Esophagus muscularis mucosa (tissue), 4 donors: Measurements from ENCODE around the gene ALOX15B. TPM values are rescaled to one million over a fixed set of nuclear protein-coding genes. Genes with fewer than 3 reads are reported as not detected.

Source experiments
- DNase-seq: peaks from one replicate; pipeline ENCODE4 v3.0.0-alpha.2; 2017; ENCODE audit errors: extremely low spot score
- H3K27ac ChIP-seq, 4 donors: fragments of 200-600 bp; sonication (generic); replicated peaks in 1 of 4; 1 replicate in 3 of 4; 2 replicates in 1 of 4; pipeline ENCODE4 v1.5.1; 2016 to 2019; ENCODE audit warnings: mild to moderate bottlenecking in 1 of 4
- H3K27me3 ChIP-seq, 4 donors: fragments of 200-600 bp; sonication (generic); one replicate each; pipeline versions ENCODE4 v1.5.1 to v1.6.0; 2016 to 2019
- H3K36me3 ChIP-seq, 4 donors: fragments of 200-600 bp; sonication (generic); one replicate each; pipeline ENCODE4 v1.5.1; 2016 to 2019
- H3K4me1 ChIP-seq, 4 donors: fragments of 200-600 bp; sonication (generic); one replicate each; pipeline ENCODE4 v1.5.1; 2016 to 2019
- H3K4me3 ChIP-seq, 4 donors: fragments of 200-600 bp; sonication (generic); 1 replicate in 2 of 4; 2 replicates in 2 of 4; pipeline ENCODE4 v1.5.1; 2016 to 2019; ENCODE audit warnings: mild to moderate bottlenecking in 4 of 4, moderate library complexity in 1 of 4
- H3K9me3 ChIP-seq, 4 donors: fragments of 200-600 bp; sonication (generic); 1 replicate in 3 of 4; 2 replicates in 1 of 4; pipeline ENCODE4 v1.5.1; 2016 to 2019
- CTCF ChIP-seq, 3 experiments: fragments of 200-600 bp in 2 of 3; fragments of 450-650 bp in 1 of 3; sonication (generic) in 2 of 3; IDR thresholded peaks; one replicate each; pipeline ENCODE4 v1.5.1; 2017 to 2019; ENCODE audit warnings: antibody characterized with exemption in 3 of 3, mild to moderate bottlenecking in 2 of 3, moderate library complexity in 1 of 3
- EP300 ChIP-seq: sonication (generic); formaldehyde crosslinking; IDR thresholded peaks from one replicate; pipeline ENCODE4 v1.6.1; 2017; ENCODE audit warnings: antibody characterized with exemption
- POLR2A ChIP-seq: fragments of 450-650 bp; IDR thresholded peaks from one replicate; pipeline ENCODE4 v1.6.1; 2017; ENCODE audit warnings: antibody characterized with exemption, moderate library complexity, mild to moderate bottlenecking, low read depth
- POLR2AphosphoS5 ChIP-seq, 2 donors: sonication (generic); formaldehyde crosslinking; IDR thresholded peaks; one replicate each; pipeline ENCODE4 v1.6.1; 2017; ENCODE audit warnings: antibody characterized with exemption in 2 of 2
- WGBS: methylation state at CpG from one replicate; pipeline ENCODE4 v1.1.5; 2018; 5-methylcytosine and 5-hydroxymethylcytosine counted together
- intact Hi-C: fragments of 100-400 bp; cut with DNase I; formaldehyde crosslinking; loops from one replicate; pipeline ENCODE4 v1.15.1; 2023
- total RNA-seq, 4 donors: library from RNA; depleted of rRNA; stranded (reverse); fragments of >200 nt; gene quantifications; one replicate each; pipeline versions ENCODE4 v1.1.0 to v1.2.1, GENCODE V29; 2016

The ALOX15B gene
- total RNA-seq, 4 donors from 2014 or later = 1.3 to 3.7 (median 2.0) TPM

GRCh38 chr17:8044819-8045810 is 6.3 kb downstream of the ALOX15B start:
- intact Hi-C loops = loop anchor here (5.0 kb wide), 1 partner anchor 33 kb away; no protein-coding TSS in a partner anchor
- TF ChIP-seq EP300 (no peak), POLR2A (no peak), POLR2AphosphoS5 (IDR thresholded peaks at IDR 0.05) (no peak), CTCF (IDR thresholded peaks at IDR 0.05) (no peak)
- Histone ChIP-seq H3K27me3 (peaks cover 0 to 56% (median 0%) of the 10 kb centered on the region in 4 donors), H3K4me3 (no peak overlapping the region), H3K9me3 (no peaks in the 10 kb centered on the region), H3K27ac (no peak overlapping the region), H3K36me3 (no peaks in the 10 kb centered on the region), H3K4me1 (peaks cover 0 to 17% (median 9%) of the 10 kb centered on the region in 4 donors)
- WGBS = 86% methylated on average over 19 of the region's 24 CpGs
- no peak for DNase-seq

- Histone ChIP-seq H3K4me1 (peaks cover 0 to 6% (median 3%) of the 10 kb centered on the region in 4 donors), H3K9me3 (no peaks in the 10 kb centered on the region), H3K4me3 (no peak overlapping the region), H3K27me3 (peaks cover 0 to 55% (median 0%) of the 10 kb centered on the region in 4 donors), H3K36me3 (no peaks in the 10 kb centered on the region), H3K27ac (no peak overlapping the region)
- no peak for TF ChIP-seq EP300
- intact Hi-C loops = loop anchor here (5.0 kb wide), 1 partner anchor 34 kb away; no protein-coding TSS in a partner anchor
- 90% methylated on average over 11 of the region's 11 CpGs for WGBS
- DNase-seq = no peak
Measured at GRCh38 chr17:8046306-8046928, 7.6 kb downstream of the ALOX15B start.

- intact Hi-C loops = loop anchor here (5.0 kb wide), 1 partner anchor 35 kb away; no protein-coding TSS in a partner anchor
- Histone ChIP-seq H3K4me1 (no peaks in the 10 kb centered on the region), H3K36me3 (no peaks in the 10 kb centered on the region), H3K27ac (no peak overlapping the region), H3K9me3 (no peaks in the 10 kb centered on the region), H3K27me3 (peaks cover 0 to 52% (median 0%) of the 10 kb centered on the region in 4 donors), H3K4me3 (no peak overlapping the region)
- TF ChIP-seq CTCF (IDR thresholded peaks at IDR 0.05) (no peak), POLR2AphosphoS5 (IDR thresholded peaks at IDR 0.05) (no peak), EP300 (no peak), POLR2A (no peak)
- WGBS = 87% methylated on average over 11 of the region's 24 CpGs
- no peak for DNase-seq
Measured at GRCh38 chr17:8046929-8047768, 8.3 kb downstream of the ALOX15B start.

DNA sequence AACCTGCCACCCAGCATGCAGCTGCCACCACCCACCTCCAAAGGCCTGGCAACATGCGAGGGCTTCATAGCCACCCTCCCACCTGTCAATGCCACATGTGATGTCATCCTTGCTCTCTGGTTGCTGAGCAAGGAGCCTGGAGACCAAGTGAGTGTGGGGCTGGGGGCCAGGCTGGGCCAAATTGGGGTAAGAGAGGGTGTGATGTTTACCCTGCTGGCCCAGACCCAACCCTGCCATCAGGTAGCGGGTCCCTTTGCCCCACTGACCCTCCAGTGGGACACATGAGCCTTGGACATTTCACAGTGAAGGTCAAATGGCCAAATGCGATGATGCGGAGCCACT is 8.9 kb downstream of the ALOX15B start:
- no peaks in the 10 kb centered on the region for H3K9me3 ChIP-seq
- DNase-seq = no peak
- no peak overlapping the region for H3K27ac ChIP-seq
- intact Hi-C loops = loop anchor here (5.0 kb wide), 1 partner anchor 35 kb away; no protein-coding TSS in a partner anchor
- peaks cover 0 to 48% (median 0%) of the 10 kb centered on the region in 4 donors for H3K27me3 ChIP-seq
- no peak overlapping the region for H3K4me3 ChIP-seq
- H3K4me1 ChIP-seq = no peaks in the 10 kb centered on the region
- 90% methylated on average over 4 of the region's 4 CpGs for WGBS
- H3K36me3 ChIP-seq = no peaks in the 10 kb centered on the region
- TF ChIP-seq CTCF (IDR thresholded peaks at IDR 0.05) = no peak
- TF ChIP-seq POLR2A = no peak
- no peak for TF ChIP-seq EP300
- TF ChIP-seq POLR2AphosphoS5 (IDR thresholded peaks at IDR 0.05) = no peak
